Measurements from ENCODE around the gene CFAP53. TPM values are rescaled to one million over a fixed set of nuclear protein-coding genes. Genes with fewer than 3 reads are reported as not detected.

The CFAP53 gene
- total RNA-seq, 1 donor from 2014 or later: not detected

DNA sequence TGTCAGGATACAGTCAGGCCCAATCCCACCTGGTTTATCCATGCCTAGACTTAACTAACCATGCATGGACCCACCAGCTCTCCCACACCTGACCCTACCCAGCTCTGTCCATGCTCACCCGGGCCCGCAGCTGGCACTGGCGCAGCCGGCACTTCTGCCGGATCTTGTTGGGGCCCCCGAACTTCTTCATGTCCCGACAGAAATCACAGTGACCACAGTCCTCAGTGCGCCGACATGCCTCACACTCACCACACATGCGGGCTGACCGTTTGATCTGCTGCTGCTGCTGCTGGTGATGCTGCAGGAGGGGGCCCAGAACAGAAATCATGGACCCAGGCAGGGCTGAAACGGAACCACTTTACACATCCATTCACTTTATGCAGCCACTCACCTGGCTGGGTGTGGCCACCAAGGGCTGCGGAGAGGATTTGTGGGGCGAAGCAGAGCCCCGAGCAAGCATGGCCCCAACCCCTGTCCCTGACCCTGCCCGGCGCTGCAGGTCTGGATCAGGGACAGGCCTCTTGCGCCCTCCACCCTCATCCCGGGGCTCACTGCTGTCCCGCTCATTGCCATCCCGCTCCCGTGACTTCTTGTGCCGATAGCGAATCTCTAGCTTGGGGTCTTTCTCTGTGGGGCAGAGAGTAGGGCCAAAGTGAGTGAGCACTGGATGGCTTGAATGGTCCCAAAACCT lies 19.5 kb upstream of the CFAP53 start:
- TF ChIP-seq, protein P1, sequence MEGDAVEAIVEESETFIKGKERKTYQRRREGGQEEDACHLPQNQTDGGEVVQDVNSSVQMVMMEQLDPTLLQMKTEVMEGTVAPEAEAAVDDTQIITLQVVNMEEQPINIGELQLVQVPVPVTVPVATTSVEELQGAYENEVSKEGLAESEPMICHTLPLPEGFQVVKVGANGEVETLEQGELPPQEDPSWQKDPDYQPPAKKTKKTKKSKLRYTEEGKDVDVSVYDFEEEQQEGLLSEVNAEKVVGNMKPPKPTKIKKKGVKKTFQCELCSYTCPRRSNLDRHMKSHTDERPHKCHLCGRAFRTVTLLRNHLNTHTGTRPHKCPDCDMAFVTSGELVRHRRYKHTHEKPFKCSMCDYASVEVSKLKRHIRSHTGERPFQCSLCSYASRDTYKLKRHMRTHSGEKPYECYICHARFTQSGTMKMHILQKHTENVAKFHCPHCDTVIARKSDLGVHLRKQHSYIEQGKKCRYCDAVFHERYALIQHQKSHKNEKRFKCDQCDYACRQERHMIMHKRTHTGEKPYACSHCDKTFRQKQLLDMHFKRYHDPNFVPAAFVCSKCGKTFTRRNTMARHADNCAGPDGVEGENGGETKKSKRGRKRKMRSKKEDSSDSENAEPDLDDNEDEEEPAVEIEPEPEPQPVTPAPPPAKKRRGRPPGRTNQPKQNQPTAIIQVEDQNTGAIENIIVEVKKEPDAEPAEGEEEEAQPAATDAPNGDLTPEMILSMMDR (IDR thresholded peaks at IDR 0.05): no peak
- Histone ChIP-seq H3K9me3 (no peaks in the 10 kb centered on the region), H3K4me3 (no peak overlapping the region), H3K4me1 (peaks cover 0 to 5% of the 10 kb centered on the region in 2 donors), H3K36me3 (peaks cover 25 to 32% of the 10 kb centered on the region in 2 donors), H3K27me3 (no peaks in the 10 kb centered on the region), H3K27ac (no peak overlapping the region)
- peak in 1 of 2 donors; percentile 65 for DNase-seq (ENCODE audit: low spot score in 2 of 2)
- intact Hi-C loops (cut with DNase I): loop anchor here (5.0 to 10.0 kb wide), 3 partner anchors 369 to 682 kb away; partner anchors contain the start of genes ELAC1 and ME2

DNA sequence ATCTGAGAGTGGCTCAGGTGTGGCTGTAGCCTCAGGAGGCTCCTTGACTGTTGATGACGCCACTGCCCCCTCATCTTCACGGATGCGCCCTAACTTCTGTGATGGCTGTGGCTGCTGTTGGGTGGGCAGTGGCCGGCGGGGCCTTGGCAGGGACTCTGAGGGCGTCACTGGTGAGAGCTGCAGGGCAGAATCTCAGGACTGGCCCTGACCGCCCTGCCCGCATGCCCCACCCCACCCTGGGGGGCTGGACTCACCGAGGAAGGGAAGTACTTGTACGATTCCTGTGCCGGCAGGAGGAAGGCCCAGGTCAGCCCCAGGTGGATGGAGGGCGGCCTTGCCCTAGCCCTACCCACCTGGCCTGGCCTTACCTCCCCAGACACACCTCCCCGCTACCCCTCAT lies 18.8 kb upstream of the CFAP53 start:
- Histone ChIP-seq H3K4me1 (peaks cover 0 to 10% of the 10 kb centered on the region in 2 donors), H3K4me3 (no peak overlapping the region), H3K36me3 (peaks cover 25 to 32% of the 10 kb centered on the region in 2 donors), H3K27ac (no peak overlapping the region), H3K27me3 (no peaks in the 10 kb centered on the region), H3K9me3 (no peaks in the 10 kb centered on the region)
- TF ChIP-seq, protein P1 (IDR thresholded peaks at IDR 0.05): no peak
- intact Hi-C loops (cut with DNase I): loop anchor here (5.0 to 10.0 kb wide), 3 partner anchors 370 to 682 kb away; partner anchors contain the start of genes ELAC1 and ME2
- DNase-seq (ENCODE audit: low spot score in 2 of 2): no peak

DNA sequence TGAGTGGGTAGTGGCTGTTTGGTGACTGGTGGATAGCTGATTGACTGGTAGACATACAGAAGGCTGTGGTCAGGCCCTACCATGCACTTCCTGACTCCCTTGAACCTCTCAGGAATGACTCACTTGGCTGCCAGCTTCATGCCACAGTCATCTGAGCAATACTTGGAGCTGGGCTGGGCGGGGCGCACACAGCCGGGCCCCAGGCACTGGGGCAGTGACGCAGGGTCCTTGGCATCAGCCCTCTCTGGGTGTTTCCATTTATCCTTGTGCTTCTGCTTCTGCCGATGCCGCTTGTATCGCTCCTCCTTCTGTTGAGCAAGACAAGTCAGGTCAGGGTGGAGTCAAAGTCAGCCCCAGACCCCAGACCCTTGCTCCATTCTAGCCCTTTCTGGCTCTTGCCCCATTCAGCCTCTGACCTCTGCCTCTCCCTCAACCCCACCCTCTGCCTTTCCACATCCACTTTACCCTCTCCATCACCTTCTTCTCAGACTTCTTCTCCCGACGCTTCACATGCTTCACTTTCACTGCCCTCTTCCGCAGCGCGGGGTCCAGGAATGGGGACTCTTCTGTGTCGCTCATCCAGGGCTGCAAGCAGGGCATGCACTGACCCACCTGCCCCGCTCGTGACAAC lies 18.1 kb upstream of the CFAP53 start:
- no peaks in the 10 kb centered on the region for H3K9me3 ChIP-seq
- no peak for DNase-seq (ENCODE audit: low spot score in 2 of 2)
- H3K27ac ChIP-seq: no peak overlapping the region
- peaks cover 25 to 32% of the 10 kb centered on the region in 2 donors for H3K36me3 ChIP-seq
- peaks cover 3 to 15% of the 10 kb centered on the region in 2 donors for H3K4me1 ChIP-seq
- no peaks in the 10 kb centered on the region for H3K27me3 ChIP-seq
- TF ChIP-seq, protein P1 (IDR thresholded peaks at IDR 0.05): no peak
- no peak overlapping the region for H3K4me3 ChIP-seq
- intact Hi-C loops (cut with DNase I): loop anchor here (5.0 to 10.0 kb wide), 5 partner anchors 370 to 913 kb away; partner anchors contain the start of genes ACAA2, C18orf32, ME2 and MEX3C

DNA sequence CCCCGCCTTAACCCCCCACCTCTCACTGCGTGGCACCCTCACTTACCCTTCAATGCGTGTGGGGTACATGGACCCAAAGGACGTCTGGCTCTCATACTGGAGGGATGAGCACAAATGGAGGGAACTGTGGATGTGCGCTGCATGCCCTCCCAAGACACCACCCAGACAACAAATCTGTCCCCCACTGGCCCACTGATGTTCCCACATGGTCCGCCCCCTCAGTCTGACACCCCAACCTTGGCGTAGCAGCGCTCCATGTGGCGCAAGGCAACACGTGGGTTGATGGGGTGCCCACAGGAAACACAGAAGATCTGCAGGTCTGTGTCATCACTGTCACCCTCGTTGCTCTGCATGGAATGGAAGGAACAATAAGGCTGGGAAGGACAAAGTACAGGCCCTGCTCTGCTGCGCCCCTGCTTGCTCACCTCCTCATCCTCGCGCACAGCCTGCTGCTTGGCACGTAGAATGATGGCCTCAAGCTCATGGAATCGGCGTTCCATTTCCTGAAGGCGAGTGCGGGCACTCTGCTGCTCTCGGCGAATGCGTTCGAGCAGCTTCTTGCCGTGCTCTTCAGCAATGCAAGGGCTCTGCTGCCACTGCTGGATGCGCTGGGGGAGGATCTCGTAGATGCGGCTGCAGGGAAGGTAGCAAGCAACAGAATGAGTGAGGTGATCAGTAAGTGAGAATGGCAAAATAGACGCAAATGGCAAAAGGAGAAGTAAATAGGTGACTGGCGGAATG lies 17.3 kb upstream of the CFAP53 start:
- Histone ChIP-seq H3K27ac (no peak overlapping the region), H3K4me1 (peaks cover 3 to 23% of the 10 kb centered on the region in 2 donors), H3K36me3 (peaks cover 25 to 32% of the 10 kb centered on the region in 2 donors), H3K9me3 (no peaks in the 10 kb centered on the region), H3K27me3 (no peaks in the 10 kb centered on the region), H3K4me3 (no peak overlapping the region)
- intact Hi-C loops (cut with DNase I): loop anchor here (5.0 to 10.0 kb wide), 5 partner anchors 371 to 914 kb away; partner anchors contain the start of genes ACAA2, C18orf32, ME2 and MEX3C
- TF ChIP-seq, protein P1 (IDR thresholded peaks at IDR 0.05): no peak
- no peak for DNase-seq (ENCODE audit: low spot score in 2 of 2)

All from ascending aorta (tissue), 2 donors.